Lower lobe of right lung (tissue), 2 donors: ENCODE data around the gene TRRAP. TPM values are rescaled to one million over a fixed set of nuclear protein-coding genes. Genes with fewer than 3 reads are reported as not detected.
"Not testable (repeated sequence)": the region's sequence is repeated elsewhere in the genome, so short reads cannot be mapped to it uniquely, and the experiment has no call there.

Experiments used
- ATAC-seq, 2 donors: fragments of 200-7000 bp; cut with Tn5 transposase; one replicate each; pipeline ENCODE4 v1.9.1; 2020 to 2022; ENCODE audit warnings: mild to moderate bottlenecking in 2 of 2, moderate library complexity in 2 of 2
- DNase-seq: peaks from one replicate; pipeline ENCODE4 v3.0.0-alpha.2; 2020
- H3K27ac ChIP-seq: fragments of 200-600 bp; one replicate; pipeline ENCODE4 v1.8.0; 2022
- H3K27me3 ChIP-seq: fragments of 200-600 bp; one replicate; pipeline ENCODE4 v1.8.0; 2022; ENCODE audit warnings: low read depth
- H3K36me3 ChIP-seq: fragments of 200-600 bp; one replicate; pipeline ENCODE4 v1.8.0; 2022; ENCODE audit warnings: mild to moderate bottlenecking
- H3K4me1 ChIP-seq: fragments of 200-600 bp; one replicate; pipeline ENCODE4 v1.8.0; 2022
- H3K4me3 ChIP-seq: fragments of 200-600 bp; one replicate; pipeline ENCODE4 v1.8.0; 2022; ENCODE audit warnings: mild to moderate bottlenecking
- H3K9me3 ChIP-seq: fragments of 200-600 bp; one replicate; pipeline ENCODE4 v1.8.0; 2022
- CTCF ChIP-seq: fragments of 200-600 bp; IDR thresholded peaks from one replicate; pipeline ENCODE4 v1.8.0; 2022; ENCODE audit warnings: antibody characterized with exemption, mild to moderate bottlenecking
- intact Hi-C: fragments of 100-400 bp; cut with DNase I; formaldehyde crosslinking; loops from one replicate; pipeline ENCODE4 v1.11.0; 2022
- total RNA-seq: library from RNA; stranded (reverse); fragmentation: NEBNext Ultra II Directional; extraction: Animal tissue kit (Norgen Biotek cat#: 25700); gene quantifications from one replicate; pipeline ENCODE4 v1.2.1, GENCODE V29; 2021
- donor health status: DM: no; HTN: yes; CAD: no; lungs with severe emphysema.

The TRRAP gene
- total RNA-seq, 1 donor from 2014 or later, result 38.5 TPM

GRCh38 chr7:99042957-99043356, 164.6 kb downstream of the TRRAP start:
- Histone ChIP-seq H3K27me3 (no peaks in the 10 kb centered on the region), H3K4me1 (peaks cover 7% of the 10 kb centered on the region), H3K4me3 (no peak overlapping the region), H3K9me3 (no peaks in the 10 kb centered on the region), H3K27ac (no peak overlapping the region), H3K36me3 (peaks cover 98% of the 10 kb centered on the region)
- no peak for TF ChIP-seq CTCF
- ATAC-seq (no peak), DNase-seq (no peak)
- intact Hi-C loops, result loop anchor here (10.0 kb wide), 1 partner anchor 272 kb away; no protein-coding TSS in a partner anchor

DNA sequence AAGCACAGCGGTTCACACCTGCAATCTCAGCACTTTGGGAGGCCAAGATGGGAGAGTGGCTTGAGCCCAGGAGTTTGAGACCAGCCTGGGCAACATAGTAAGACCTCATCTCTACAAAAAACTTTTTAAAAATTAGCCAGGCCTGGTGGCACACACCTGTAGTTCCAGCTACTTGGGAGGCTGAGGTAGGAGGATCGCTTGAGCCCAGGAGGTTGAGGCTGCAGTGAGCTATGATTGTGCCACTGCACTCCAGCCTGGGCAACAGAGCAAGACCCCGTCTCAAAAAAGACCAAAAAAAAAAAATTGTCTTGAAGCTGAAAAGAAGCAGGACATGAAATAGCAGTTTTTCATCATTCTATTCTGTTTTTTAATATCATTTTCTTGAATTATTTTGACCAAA, 166.5 kb downstream of the TRRAP start:
- not testable (repeated sequence) for H3K4me1 ChIP-seq
- peaks cover 98% of the 10 kb centered on the region for H3K36me3 ChIP-seq
- intact Hi-C loops, result loop anchor here (10.0 kb wide), 1 partner anchor 270 kb away; no protein-coding TSS in a partner anchor

DNA sequence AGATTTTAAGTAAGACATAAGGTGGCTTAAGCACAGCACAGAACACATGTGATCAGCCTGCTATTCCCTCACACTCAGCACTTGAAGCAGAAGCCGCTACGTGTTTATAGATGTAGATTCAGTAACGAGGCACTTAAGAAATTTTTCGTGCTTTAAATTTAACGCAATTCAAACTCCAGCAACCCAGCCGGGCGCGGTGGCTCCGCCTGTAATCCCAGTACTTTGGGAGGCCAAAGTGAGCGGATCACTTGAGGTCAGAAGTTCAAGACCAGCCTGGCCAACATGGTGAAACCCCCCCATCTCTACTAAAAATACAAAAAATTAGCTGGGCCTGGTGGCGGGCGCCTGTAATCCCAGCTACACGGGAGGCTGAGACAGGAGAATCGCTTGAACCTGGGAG, 167.9 kb downstream of the TRRAP start:
- ATAC-seq, DNase-seq, H3K9me3 ChIP-seq, H3K27me3 ChIP-seq, H3K4me1 ChIP-seq, H3K4me3 ChIP-seq, H3K27ac ChIP-seq: not testable (repeated sequence)
- peaks cover 98% of the 10 kb centered on the region for H3K36me3 ChIP-seq
- intact Hi-C loops, result loop anchor here (10.0 kb wide), 1 partner anchor 269 kb away; no protein-coding TSS in a partner anchor

More for the DNA sequence above, 166.5 kb downstream of the TRRAP start:
- H3K27ac ChIP-seq, H3K9me3 ChIP-seq, H3K4me3 ChIP-seq, DNase-seq, H3K27me3 ChIP-seq, ATAC-seq: not testable (repeated sequence)

GRCh38 chr7:99046722-99047121, 168.4 kb downstream of the TRRAP start:
- Histone ChIP-seq H3K36me3 (peaks cover 98% of the 10 kb centered on the region), H3K27ac (no peak overlapping the region), H3K27me3 (no peaks in the 10 kb centered on the region), H3K4me3 (no peak overlapping the region), H3K9me3 (no peaks in the 10 kb centered on the region), H3K4me1 (no peaks in the 10 kb centered on the region)
- intact Hi-C loops, result loop anchor here (10.0 kb wide), 1 partner anchor 268 kb away; no protein-coding TSS in a partner anchor
- ATAC-seq (no peak), DNase-seq (no peak)
- TF ChIP-seq CTCF, result no peak

DNA sequence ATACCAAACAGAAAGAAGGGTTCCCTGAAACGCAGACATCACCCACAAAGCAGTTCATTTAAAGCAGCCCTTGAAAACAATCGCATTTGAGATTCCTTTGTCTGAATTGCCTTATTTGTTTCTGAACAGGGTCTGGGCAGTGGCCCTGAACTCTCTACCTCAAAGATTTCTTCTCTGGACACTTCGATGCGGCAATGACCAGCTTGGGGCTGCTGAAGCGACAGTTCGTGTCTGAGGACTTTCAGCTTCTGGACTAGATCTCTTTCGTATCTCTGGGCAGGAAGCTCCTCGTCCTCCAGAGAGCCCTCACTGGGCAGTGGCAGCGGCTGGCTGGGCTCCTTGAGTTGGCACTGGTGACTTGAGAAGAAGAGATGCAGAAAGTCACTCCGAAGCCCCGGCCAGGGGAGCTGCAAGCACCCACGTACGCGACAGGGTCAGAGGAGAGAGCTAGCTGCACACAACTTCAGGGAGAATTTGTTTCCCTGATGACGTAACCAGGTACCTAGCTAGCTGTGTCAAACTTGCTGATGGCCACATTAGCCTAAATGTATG, 169.3 kb downstream of the TRRAP start:
- intact Hi-C loops, result loop anchor here (10.0 kb wide), 1 partner anchor 267 kb away; no protein-coding TSS in a partner anchor
- no peak for ATAC-seq
- Histone ChIP-seq H3K27ac (no peak overlapping the region), H3K9me3 (no peaks in the 10 kb centered on the region), H3K36me3 (peaks cover 100% of the 10 kb centered on the region), H3K4me1 (no peaks in the 10 kb centered on the region), H3K27me3 (no peaks in the 10 kb centered on the region), H3K4me3 (no peak overlapping the region)
- DNase-seq, result no peak
- TF ChIP-seq CTCF, result no peak

DNA sequence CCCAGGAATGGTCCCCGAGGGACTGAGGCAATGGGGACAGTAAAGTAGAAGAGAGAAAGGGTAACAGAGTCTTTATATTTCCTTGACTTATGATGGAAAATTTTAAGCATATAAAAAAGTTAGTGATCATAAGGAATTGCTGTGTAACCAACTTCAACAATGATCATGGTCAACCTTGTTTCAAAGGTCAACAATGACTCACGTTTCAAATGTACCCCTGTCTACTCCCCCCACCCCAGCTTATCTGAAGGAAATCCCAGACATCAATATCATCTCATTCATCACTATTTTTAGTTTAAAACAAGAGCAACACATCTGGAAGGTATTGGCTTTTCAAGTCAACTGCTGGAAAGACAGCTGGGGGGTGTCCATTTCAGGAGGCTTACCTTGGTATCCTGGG, 172.6 kb downstream of the TRRAP start:
- Histone ChIP-seq H3K36me3 (peaks cover 99% of the 10 kb centered on the region), H3K9me3 (no peaks in the 10 kb centered on the region), H3K27me3 (no peaks in the 10 kb centered on the region), H3K4me3 (no peak overlapping the region), H3K27ac (no peak overlapping the region), H3K4me1 (no peaks in the 10 kb centered on the region)
- DNase-seq (no peak), ATAC-seq (no peak)
- TF ChIP-seq CTCF, result no peak
- intact Hi-C loops, result no loop called here
